Lower leg skin (tissue), 4 donors: Measurements from ENCODE around the gene TMIE. TPM values are rescaled to one million over a fixed set of nuclear protein-coding genes. Genes with fewer than 3 reads are reported as not detected.
"Not testable (repeated sequence)": the region's sequence is repeated elsewhere in the genome, so short reads cannot be mapped to it uniquely, and the experiment has no call there.

Experiments
- DNase-seq, 2 donors: peaks; one replicate each; pipeline ENCODE4 v3.0.0-alpha.2; 2019; ENCODE audit warnings: low spot score in 2 of 2
- H3K4me3 ChIP-seq: fragments of 200-600 bp; sonication (generic); 2 replicates; pipeline ENCODE4 v1.5.1; 2017; ENCODE audit warnings: mild to moderate bottlenecking, low read depth; ENCODE audit not compliant: poor library complexity, severe bottlenecking
- POLR2A ChIP-seq, 2 donors: fragments of 450-650 bp; IDR thresholded peaks; one replicate each; pipeline ENCODE4 v1.6.1; 2016 to 2017; ENCODE audit warnings: antibody characterized with exemption in 2 of 2, mild to moderate bottlenecking in 1 of 2, moderate library complexity in 1 of 2
- WGBS, 2 donors: methylation state at CpG; one replicate each; pipeline ENCODE4 v1.1.5; 2018; 5-methylcytosine and 5-hydroxymethylcytosine counted together
- intact Hi-C: fragments of 100-400 bp; cut with DNase I; formaldehyde crosslinking; loops from one replicate; pipeline ENCODE4 v1.15.0; 2023; ENCODE audit warnings: low total_unique reads
- total RNA-seq, 4 donors: library from RNA; depleted of rRNA; stranded (reverse); fragments of >200 nt; gene quantifications; one replicate each; pipeline ENCODE4 v1.1.0, GENCODE V29; 2016
- TF ChIP-seq, protein P1 (sequence below), 3 donors: fragments of 450-650 bp; IDR thresholded peaks; one replicate each; pipeline ENCODE4 v1.5.1; 2016; ENCODE audit warnings: antibody characterized with exemption in 3 of 3, mild to moderate bottlenecking in 3 of 3, moderate library complexity in 2 of 3

The TMIE gene
- total RNA-seq, 4 donors from 2014 or later = 0.37 to 1.1 (median 0.67) TPM

DNA sequence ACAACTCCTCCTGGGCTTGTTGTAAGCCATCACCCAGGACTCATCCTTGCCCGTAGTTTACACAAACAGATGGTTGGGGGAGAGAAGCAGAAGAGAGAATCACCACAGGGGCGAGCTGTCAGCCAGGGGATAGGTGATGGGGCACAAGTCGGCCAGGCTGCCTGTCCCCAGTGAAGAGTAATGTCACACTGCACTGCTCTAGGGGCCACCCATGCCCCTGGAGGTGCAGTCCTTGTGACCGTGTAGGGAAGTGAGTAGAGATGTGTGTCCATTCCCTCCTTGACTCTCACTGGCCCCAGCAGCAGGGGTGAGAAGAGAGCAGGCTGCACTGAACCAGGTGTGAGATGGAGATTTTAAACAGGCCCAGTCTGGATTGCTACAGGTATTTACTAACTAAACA is 33.6 kb downstream of the TMIE start:
- intact Hi-C loops = no loop called here
- peak in 1 of 2 donors; percentile 53 for DNase-seq
- H3K4me3 ChIP-seq = no peak overlapping the region
- TF ChIP-seq POLR2A (IDR thresholded peaks at IDR 0.05) = no peak
- TF ChIP-seq, protein P1, sequence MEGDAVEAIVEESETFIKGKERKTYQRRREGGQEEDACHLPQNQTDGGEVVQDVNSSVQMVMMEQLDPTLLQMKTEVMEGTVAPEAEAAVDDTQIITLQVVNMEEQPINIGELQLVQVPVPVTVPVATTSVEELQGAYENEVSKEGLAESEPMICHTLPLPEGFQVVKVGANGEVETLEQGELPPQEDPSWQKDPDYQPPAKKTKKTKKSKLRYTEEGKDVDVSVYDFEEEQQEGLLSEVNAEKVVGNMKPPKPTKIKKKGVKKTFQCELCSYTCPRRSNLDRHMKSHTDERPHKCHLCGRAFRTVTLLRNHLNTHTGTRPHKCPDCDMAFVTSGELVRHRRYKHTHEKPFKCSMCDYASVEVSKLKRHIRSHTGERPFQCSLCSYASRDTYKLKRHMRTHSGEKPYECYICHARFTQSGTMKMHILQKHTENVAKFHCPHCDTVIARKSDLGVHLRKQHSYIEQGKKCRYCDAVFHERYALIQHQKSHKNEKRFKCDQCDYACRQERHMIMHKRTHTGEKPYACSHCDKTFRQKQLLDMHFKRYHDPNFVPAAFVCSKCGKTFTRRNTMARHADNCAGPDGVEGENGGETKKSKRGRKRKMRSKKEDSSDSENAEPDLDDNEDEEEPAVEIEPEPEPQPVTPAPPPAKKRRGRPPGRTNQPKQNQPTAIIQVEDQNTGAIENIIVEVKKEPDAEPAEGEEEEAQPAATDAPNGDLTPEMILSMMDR (IDR thresholded peaks at IDR 0.05) = no peak
- WGBS, 2 donors = 74 to 80% methylated on average over 4 of the region's 4 CpGs

DNA sequence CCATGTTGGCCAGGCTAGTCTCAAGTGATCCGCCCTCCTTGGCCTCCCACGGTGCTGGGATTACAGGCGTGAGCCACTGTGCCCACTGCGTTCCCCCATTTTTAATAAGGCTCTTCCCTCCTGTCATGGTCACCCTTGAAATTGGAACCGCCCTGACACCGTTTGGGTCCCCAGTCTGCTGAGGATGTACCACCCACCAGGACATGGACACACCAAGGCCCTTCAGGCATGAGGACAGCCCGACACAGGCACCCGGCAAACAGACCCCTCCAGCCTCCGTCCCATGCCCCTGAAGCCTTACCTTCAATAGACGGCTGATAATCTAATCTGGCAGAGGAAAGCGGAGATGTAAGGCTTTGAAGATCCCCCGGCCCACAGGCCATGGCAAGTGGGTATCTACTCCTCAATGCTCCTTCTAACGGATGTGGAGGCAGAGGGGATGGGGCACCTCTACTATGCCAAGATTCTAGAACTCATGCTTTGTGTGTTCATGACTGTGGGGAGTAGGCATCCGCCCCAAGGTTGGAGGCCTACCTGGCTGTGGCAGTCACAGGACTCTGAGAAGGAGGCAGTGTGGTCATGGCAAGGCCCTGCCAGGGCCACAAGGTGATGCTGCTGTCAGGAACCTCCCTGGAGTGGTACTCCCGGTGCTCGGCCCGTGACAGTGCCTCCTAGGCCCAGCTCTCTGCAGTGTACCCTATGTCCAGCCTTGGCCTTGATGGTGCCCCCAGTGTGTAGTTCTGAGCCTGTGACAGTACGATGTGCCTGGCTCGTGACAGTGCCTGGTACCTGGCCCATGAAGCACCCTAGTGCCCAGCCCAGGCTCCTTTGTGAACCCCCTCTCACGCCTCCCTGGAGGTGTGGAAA is 35.0 kb downstream of the TMIE start:
- intact Hi-C loops = no loop called here
- peak in 1 of 2 donors; percentile 81 for DNase-seq
- H3K4me3 ChIP-seq = no peak overlapping the region
- TF ChIP-seq, protein P1 (IDR thresholded peaks at IDR 0.05) = no peak
- TF ChIP-seq POLR2A (IDR thresholded peaks at IDR 0.05) = no peak
- 83 to 96% methylated on average over 18 to 20 of the region's 20 CpGs for WGBS, 2 donors

- intact Hi-C loops = no loop called here
- peak in 1 of 2 donors; percentile 70 for DNase-seq
- WGBS, 2 donors = 39 to 63% methylated on average over 4 of the region's 4 CpGs
- no peak overlapping the region for H3K4me3 ChIP-seq
- no peak for TF ChIP-seq POLR2A (IDR thresholded peaks at IDR 0.05)
- TF ChIP-seq, protein P1 (IDR thresholded peaks at IDR 0.05) = no peak
These were observed 36.1 kb downstream of the TMIE start for GRCh38 chr3:46737329-46737731.

DNA sequence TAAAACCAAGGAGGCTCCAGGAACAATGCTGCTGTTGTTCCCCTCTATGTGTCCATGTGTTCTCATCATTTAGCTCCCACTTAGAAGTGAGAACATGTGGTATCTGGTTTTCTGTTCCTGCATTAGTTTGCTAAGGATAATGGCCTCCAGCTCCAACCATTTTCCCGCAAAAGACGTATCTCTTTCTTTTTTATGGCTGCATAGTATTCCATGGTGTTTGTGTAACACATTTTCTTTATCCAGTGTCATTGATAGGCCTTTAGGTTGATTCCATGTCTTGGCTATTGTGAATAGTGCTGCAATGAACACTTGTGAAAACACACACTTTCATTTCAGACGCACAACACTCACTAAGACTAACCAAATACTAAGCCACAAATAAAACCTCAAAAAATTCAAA is 38.4 kb downstream of the TMIE start:
- intact Hi-C loops, DNase-seq, H3K4me3 ChIP-seq: not testable (repeated sequence)
- WGBS, 2 donors = 93 to 94% methylated on average over 3 of the region's 3 CpGs

- TF ChIP-seq POLR2A (IDR thresholded peaks at IDR 0.05) = no peak
- TF ChIP-seq, protein P1 (IDR thresholded peaks at IDR 0.05) = no peak
- WGBS, 2 donors = 70 to 71% methylated on average over 12 of the region's 12 CpGs
- no peak for DNase-seq
- intact Hi-C loops = no loop called here
- no peak overlapping the region for H3K4me3 ChIP-seq
These were observed 41.9 kb downstream of the TMIE start for GRCh38 chr3:46742992-46743585.

GRCh38 chr3:46746711-46747110 is 45.5 kb downstream of the TMIE start:
- H3K4me3 ChIP-seq = no peak overlapping the region
- no peak for TF ChIP-seq POLR2A (IDR thresholded peaks at IDR 0.05)
- TF ChIP-seq, protein P1 (IDR thresholded peaks at IDR 0.05) = no peak
- intact Hi-C loops = no loop called here
- no peak for DNase-seq
